CD4-positive, alpha-beta T cell treated with Interleukin-12 subunit alpha and Interleukin-12 subunit beta, for 1 hour (primary cell): ENCODE data around the gene NEUROG1.

Experiments used
- DNase-seq: peaks from one replicate; pipeline ENCODE4 v3.0.0-alpha.2; 2020

Gene NEUROG1

DNA sequence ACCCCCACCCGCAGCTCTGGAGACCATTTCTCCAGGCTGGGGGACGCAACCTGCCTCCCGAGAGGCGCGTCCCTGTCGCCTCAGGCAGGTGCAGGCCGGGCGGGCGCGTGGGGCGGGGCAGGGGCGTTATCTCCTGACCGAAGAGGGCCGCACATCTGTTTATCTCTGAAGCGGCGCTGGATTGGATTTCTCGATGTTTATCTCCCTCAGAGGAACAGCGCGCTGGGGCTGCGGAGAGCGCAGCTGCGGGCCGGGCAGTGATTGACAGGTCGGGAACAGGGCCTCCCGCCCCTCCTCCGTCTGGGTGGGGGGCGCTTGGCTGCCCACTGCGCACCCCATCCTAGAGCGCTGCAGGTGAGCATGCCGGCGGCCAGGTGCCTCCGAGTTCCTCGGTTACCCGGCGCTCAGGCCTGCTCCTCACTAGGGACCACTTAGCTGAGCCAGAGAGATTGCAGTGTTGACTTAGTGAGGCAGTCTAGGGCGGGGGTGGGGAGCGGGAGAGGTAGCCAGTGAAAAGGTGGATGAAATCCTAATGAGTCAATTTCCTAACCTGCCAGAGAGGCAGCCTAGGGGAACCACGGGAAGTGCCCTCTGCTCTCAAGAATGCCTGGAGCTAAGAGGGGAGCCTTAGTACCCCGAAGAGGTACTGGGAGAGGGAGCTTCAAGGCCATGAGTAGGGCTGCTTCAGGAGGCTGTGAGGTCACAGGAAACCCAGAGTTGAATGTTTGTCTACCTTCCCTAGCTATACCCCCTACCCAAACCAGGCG, 44.0 kb downstream of the NEUROG1 start:
- no peak for DNase-seq

DNA sequence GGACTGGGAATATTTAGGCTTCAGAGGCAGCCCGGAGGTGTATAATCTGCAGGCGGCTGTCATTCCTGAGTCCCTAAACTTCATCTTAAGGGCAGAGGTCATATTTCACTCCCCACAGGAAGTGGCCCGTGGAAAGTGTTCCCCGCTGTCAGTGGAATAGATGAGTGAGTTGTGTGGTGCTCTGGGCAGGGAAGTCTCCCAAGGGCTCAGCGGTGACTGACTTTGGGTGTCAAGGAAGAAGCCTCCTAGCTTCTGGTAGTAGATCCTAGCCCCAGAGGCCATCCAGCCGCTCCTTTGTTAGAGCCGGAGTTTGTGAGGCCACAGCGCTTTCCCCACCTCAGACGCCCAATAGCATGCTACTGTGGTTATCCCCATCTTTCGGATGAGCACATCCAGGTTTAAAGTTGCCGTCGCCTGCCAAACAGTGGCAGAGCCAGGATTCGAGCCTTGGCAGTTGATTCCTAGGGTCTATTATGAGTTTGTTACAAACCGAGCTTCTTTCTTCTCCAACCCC, 44.7 kb downstream of the NEUROG1 start:
- DNase-seq, result no peak

- DNase-seq, result no peak
These were observed 45.3 kb downstream of the NEUROG1 start for GRCh38 chr5:135490245-135491037.

DNA sequence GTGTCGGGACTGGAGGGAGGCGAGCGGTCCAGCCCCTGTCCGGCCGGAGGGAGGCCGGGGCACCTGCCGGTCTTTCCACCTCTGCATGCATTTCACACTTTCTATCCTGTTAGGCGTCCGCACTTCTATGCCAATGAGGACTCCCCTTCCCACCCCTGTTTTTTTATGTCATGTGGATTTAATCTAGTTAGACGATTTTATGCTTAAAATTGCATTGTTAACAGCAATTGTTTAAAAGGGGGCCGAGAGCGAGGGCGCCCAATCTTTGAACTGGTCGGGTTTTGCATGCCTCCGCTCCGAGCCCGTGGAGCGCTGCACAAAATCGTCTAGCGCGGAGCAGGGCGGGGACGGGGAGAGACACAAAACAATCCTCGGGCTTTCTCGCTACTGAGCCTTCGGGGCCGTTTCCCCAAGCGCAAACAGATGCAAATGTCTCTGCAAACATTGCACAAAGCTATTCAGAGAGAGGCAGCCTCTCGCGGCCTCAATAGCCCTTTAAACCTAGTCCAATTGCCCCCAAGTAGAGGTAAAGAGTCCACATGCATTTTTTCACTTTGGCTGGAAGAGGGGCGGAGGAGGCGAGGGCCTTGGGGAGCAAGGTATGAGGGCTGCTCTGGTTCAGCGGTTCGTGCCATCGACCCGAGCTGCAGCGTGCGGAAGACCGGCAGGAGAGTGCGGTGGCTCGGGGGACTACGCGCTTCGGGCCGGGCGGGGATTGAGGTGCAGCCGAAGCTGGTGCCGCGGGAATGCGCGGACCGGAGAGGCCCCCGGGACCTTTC, 46.1 kb downstream of the NEUROG1 start:
- no peak for DNase-seq

DNA sequence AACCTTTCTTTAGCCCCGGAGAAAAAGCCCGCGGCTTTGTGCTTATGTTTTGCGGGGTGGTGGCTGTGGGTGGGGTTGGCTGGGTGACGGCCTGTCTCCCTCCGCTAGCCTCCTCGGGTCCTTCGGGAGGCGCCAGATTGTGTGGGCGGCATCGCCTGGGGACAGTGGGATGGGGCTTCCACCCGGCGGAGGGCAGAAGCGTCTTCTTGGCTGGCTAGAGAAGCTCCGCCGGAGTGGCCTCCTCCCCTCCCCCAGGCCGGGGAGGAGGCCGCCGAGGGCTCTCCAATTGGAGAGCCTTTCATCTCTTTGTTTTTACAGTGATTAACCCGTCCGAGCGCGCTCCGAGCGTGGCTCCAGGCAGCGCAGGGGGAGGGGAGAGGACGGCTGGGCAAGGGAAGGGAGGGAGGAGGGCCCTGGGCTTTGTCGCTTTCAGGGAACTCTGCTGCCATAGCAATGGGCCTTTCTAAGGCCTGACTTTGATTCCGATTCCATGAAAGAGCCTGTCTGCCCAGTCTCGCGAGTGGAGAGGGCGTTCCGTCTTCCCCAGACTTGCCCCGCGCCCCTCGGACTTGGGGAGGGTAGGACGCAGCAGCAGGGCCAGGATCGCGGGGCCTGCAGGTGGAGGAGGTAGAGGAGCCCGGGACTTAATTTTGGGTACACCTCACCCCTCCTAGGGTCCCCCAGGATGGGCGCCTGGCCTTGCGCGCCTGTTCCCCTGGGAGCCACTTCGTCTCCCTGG, 46.9 kb downstream of the NEUROG1 start:
- DNase-seq, result no peak

GRCh38 chr5:135487839-135488514, 47.8 kb downstream of the NEUROG1 start:
- no peak for DNase-seq

DNA sequence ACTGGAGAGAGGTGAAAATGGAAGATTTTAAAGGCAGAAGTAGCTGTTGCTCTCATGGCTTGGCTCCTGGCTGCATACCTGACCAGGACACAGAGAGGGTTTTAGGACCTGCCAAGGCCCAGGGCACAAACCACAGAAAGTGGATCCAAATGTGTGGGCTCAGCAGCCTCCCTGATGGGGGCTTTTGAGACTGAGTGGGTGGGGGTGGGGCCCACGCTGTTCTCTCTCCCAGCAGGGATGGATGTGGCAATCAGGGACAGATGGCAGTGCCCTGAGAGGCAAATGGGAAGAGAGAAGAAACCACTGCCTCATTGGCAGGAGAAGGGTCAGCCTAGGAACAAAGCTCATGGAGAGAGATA, 48.7 kb downstream of the NEUROG1 start:
- no peak for DNase-seq

GRCh38 chr5:135486131-135487036, 49.4 kb downstream of the NEUROG1 start:
- no peak for DNase-seq

- no peak for DNase-seq
These were observed 51.1 kb downstream of the NEUROG1 start for GRCh38 chr5:135484674-135485086.
